Measurements from ENCODE around the gene SMARCD2. TPM values are rescaled to one million over a fixed set of nuclear protein-coding genes. Genes with fewer than 3 reads are reported as not detected.

SMARCD2 gene
- total RNA-seq, 2 donors from 2014 or later, result 82.7 to 112 TPM

Other genes with a start within 250 kb of the SMARCD2 start
- gene TACO1, start 241.8 kb downstream of the SMARCD2 start, total RNA-seq, result 10 to 100 TPM; 12.5 to 27.8 TPM
- gene MAP3K3, start 220.3 kb downstream of the SMARCD2 start, total RNA-seq, result 10 to 100 TPM; 30.8 to 38.7 TPM
- gene LIMD2, start 142.6 kb downstream of the SMARCD2 start, total RNA-seq, result 100 to 1,000 TPM; 101 to 144 TPM
- gene STRADA, start 100.9 kb downstream of the SMARCD2 start, total RNA-seq, result 10 to 100 TPM; 49.0 to 56.8 TPM
- gene CCDC47, start 69.1 kb downstream of the SMARCD2 start, total RNA-seq, result 10 to 100 TPM; 75.5 to 99.9 TPM
- gene DDX42, start 68.5 kb downstream of the SMARCD2 start, total RNA-seq, result 100 to 1,000 TPM; 119 to 121 TPM
- 100 to 1,000 TPM; 102 to 172 TPM for gene PSMC5, start 15.3 kb downstream of the SMARCD2 start, total RNA-seq
- gene FTSJ3, start 15.0 kb downstream of the SMARCD2 start, total RNA-seq, result 10 to 100 TPM; 36.3 to 74.1 TPM
- gene CSH2, start 31.0 kb upstream of the SMARCD2 start, total RNA-seq, result 1 to 10 TPM; 2.3 to 3.5 TPM
- not detected for gene GH2, start 39.3 kb upstream of the SMARCD2 start, total RNA-seq
- 1 to 10 TPM; 7.6 to 8.2 TPM for gene CSH1, start 53.9 kb upstream of the SMARCD2 start, total RNA-seq
- gene CSHL1, start 68.6 kb upstream of the SMARCD2 start, total RNA-seq, result under 1 TPM in 1 of 2 donors, not detected in 1; 0.61 TPM
- gene GH1, start 76.2 kb upstream of the SMARCD2 start, total RNA-seq, result under 1 TPM in 1 of 2 donors, not detected in 1; 0.56 TPM
- 10 to 100 TPM; 29.3 to 41.4 TPM for gene CD79B, start 89.6 kb upstream of the SMARCD2 start, total RNA-seq
- under 1 TPM; 0.32 to 0.37 TPM for gene SCN4A, start 130.2 kb upstream of the SMARCD2 start, total RNA-seq
- gene PRR29, start 155.7 kb upstream of the SMARCD2 start, total RNA-seq, result 1 to 10 TPM; 2.9 to 3.2 TPM
- 10 to 100 TPM; 43.0 to 54.9 TPM for gene ICAM2, start 177.9 kb upstream of the SMARCD2 start, total RNA-seq